Omental fat pad (tissue), 4 donors: ENCODE measurements around the gene COL27A1. TPM values are rescaled to one million over a fixed set of nuclear protein-coding genes. Genes with fewer than 3 reads are reported as not detected.

Experiments used
- ATAC-seq: fragments of 150-250 bp; one replicate; pipeline ENCODE4 v1.9.1; 2016; ENCODE audit warnings: mild to moderate bottlenecking, moderate library complexity; ENCODE audit not compliant: low FRiP score
- DNase-seq: peaks from one replicate; pipeline ENCODE4 v3.0.0-alpha.2; 2019; ENCODE audit warnings: low spot score
- total RNA-seq, 4 donors: library from RNA; depleted of rRNA; stranded (reverse); fragments of >200 nt; gene quantifications; one replicate each; pipeline ENCODE4 v1.1.0, GENCODE V29; 2016
- TF ChIP-seq, protein P1 (sequence below), 3 donors: fragments of 450-650 bp; IDR thresholded peaks; one replicate each; pipeline ENCODE4 v1.5.1; 2016 to 2017; ENCODE audit warnings: antibody characterized with exemption in 3 of 3, mild to moderate bottlenecking in 3 of 3, moderate library complexity in 2 of 3

Gene COL27A1
- total RNA-seq, 4 donors from 2014 or later = 4.9 to 78.9 (median 10.1) TPM

DNA sequence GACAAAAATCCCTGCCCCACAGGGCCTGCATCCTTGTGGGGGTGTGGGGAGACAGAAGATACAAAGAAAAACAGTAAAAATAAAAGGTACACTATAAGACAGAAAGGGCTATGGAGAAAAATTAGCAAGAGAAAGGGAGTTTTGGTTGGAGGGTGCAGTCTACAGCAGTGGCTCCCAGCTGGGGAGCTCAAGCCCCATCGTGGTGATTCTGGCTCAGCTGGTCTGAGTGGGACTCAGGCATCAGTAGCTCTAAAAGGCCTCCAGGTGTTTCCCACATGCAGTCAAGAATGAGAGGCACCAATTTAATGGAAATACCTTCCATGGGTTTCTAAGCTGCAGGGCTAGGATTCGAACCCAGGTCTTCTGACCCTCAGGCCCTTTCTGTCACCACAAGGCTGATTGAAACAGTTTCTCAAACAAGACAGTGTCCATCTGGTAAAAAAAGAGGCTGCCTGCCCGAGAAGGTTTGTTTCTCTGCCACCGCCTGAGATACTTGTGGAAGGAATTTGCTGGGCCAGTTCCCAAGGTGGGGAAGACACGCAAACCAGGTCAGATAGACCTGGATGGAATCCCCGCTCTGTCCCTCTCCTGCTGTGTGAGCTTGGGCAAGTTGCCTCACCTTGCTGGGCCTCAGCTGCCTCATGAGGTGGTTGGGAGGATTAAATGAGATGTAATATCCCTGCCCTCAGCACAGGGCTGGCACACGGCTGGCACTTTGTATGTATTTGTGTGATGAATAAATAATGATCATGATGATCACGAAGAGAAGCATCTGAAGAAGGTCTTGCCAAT, 43.1 kb downstream of the COL27A1 start:
- DNase-seq (no peak), ATAC-seq (no peak)
- TF ChIP-seq, protein P1, sequence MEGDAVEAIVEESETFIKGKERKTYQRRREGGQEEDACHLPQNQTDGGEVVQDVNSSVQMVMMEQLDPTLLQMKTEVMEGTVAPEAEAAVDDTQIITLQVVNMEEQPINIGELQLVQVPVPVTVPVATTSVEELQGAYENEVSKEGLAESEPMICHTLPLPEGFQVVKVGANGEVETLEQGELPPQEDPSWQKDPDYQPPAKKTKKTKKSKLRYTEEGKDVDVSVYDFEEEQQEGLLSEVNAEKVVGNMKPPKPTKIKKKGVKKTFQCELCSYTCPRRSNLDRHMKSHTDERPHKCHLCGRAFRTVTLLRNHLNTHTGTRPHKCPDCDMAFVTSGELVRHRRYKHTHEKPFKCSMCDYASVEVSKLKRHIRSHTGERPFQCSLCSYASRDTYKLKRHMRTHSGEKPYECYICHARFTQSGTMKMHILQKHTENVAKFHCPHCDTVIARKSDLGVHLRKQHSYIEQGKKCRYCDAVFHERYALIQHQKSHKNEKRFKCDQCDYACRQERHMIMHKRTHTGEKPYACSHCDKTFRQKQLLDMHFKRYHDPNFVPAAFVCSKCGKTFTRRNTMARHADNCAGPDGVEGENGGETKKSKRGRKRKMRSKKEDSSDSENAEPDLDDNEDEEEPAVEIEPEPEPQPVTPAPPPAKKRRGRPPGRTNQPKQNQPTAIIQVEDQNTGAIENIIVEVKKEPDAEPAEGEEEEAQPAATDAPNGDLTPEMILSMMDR (IDR thresholded peaks at IDR 0.05) = no peak

DNA sequence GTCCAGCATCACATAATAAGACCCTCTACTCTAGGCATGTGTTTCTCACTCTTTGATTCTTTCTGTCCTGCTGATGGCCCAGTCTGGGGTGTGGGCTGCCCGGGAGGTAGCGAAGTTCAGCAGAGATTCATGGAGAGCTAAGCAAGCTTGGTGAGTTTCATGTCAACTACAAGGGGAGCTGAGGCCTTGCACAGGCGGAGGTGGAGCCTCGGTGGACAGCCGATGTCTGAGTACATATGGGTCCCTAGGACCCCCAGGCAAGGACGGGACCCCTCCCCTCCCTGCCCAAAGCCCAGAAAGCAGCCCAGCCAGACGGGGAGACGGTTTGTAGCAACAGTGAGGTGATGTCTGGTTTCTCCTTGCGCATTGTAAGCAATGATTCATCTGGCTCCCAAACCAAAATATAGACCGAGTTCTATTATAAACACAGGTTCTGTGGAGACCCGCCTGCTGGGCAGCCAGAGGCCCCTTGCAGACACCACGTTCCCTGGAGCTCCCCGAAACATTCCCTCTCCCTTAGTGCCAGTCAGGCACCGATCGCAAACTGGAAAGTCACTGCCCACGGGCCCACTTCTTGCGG, 45.5 kb downstream of the COL27A1 start:
- DNase-seq (no peak), ATAC-seq (no peak)
- TF ChIP-seq, protein P1 (IDR thresholded peaks at IDR 0.05) = no peak

DNA sequence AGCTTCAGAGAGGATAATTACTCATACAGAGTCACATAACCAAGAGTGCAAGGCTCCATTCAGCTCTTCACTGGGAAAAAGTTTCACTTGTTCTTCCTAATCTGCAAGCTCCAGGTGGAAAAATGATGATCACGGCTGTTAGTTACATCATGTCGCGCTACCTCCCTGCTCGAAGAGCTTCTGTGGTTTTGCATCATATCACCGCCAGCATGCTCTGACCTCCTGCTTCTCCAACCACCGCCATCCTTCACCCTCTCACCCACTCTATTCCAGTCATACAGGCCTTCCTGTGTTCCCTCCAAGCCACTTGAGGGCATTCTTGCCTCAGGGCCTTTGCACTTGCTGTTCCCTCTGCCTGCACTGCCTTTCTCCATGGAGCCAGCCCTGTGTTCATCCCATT, 47.1 kb downstream of the COL27A1 start:
- ATAC-seq (no peak), DNase-seq (no peak)
- TF ChIP-seq, protein P1 (IDR thresholded peaks at IDR 0.05) = no peak

DNA sequence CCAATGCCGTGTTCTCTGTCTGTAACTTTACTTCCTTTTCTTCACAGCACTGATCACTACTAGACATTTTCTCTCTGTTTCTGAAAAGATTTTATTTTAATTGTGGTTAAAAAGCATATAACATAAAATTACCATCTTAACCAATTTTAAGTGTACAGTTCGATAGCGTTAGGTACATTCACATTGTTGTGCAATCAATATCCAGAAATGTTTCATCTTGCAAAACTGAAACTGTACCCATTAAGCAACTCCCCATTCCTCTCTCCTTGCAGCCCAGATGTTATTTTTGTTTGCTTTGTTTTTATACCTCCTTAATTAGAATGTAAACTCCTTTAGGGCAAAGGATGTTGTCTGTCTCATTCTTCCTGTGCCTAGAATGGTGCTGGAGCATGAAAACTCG, 47.5 kb downstream of the COL27A1 start:
- ATAC-seq (no peak), DNase-seq (no peak)
- TF ChIP-seq, protein P1 (IDR thresholded peaks at IDR 0.05) = no peak

DNA sequence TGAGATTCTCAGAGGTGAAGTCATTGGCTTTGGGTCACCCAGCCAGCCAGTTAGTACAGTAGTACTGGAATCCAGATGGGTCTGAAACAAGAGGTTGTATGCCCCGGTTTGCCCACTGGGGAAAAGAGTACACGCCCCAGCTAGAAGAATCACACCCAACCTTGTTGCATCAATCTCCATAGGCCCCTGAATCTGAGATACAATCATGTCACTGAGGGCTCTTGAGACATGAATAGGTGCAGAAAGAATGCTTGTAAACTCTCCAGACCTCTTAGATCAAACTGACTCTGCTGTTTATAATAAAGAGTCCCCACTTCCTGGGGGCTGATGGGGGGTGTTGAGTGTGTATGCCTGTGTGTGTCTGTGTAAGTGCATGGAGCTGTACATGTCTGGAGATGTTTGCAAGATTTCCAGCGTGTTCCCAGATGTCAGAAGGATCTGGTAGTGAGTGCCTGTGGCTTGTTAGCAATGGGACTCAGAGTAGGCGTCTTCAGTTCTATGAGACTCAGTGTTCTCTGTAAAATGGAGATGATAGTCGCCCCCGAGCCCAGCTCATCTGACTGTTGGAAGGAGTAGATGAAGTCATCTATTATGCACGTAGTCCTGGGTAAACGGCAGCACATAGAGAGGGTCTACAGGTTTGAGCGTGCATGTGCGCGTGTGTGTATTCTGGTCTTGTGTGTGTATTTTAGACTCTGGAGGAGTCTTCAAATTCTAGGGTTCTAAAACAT, 48.2 kb downstream of the COL27A1 start:
- DNase-seq = no peak
- TF ChIP-seq, protein P1 (IDR thresholded peaks at IDR 0.05) = no peak
- no peak for ATAC-seq

DNA sequence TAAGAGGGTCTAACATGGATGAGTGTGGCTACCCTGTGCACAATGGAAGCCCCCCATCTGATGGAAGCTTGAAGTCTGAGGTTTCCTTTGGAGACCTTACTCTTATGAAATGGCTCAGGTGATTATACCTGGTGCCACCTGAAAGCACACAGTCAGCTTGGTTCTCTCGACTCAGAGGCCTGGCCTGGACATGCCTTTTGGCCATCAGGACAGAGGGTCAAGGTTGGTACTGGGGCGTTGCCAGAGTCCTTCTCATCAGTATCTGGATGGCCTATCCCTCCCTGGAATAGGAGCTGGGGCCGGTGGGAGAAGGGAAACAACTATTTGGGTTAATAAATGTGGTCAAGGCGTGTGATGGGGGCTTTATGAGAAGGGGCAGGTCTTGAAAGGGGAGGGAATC, 48.9 kb downstream of the COL27A1 start:
- TF ChIP-seq, protein P1 (IDR thresholded peaks at IDR 0.05) = no peak
- DNase-seq (no peak), ATAC-seq (no peak)
